Anterior cingulate cortex (tissue), 58 donors: ENCODE results near the gene ANO8.
"Not testable (repeated sequence)": the region's sequence is repeated elsewhere in the genome, so short reads cannot be mapped to it uniquely, and the experiment has no call there.

Experiments used
- DNase-seq, 58 donors: peaks; one replicate each; lab custom pipeline; 2025; lab: John Stamatoyannopoulos, UW

The ANO8 gene

GRCh38 chr19:17334414-17335409, at the start of gene ANO8:
ANO8 (minus strand) TSS chr19:17334855; CDS start chr19:17334670, 185 bp downstream.
- DNase-seq: peak; percentile 68 to 98 (median 92)

GRCh38 chr19:17380426-17381138, 45.9 kb upstream of the ANO8 start:
- DNase-seq: no peak

GRCh38 chr19:17379221-17379631, 44.6 kb upstream of the ANO8 start:
- peak in 1 of 58 donors; percentile 7 for DNase-seq

- no peak for DNase-seq
These were observed 43.6 kb upstream of the ANO8 start for GRCh38 chr19:17378271-17378670.

- DNase-seq: no peak
These were observed 42.4 kb upstream of the ANO8 start, which contains the start of gene PLVAP for GRCh38 chr19:17376935-17377600. PLVAP (minus strand) TSS chr19:17377342; CDS start chr19:17377288, 54 bp downstream.

GRCh38 chr19:17370026-17370587, 35.5 kb upstream of the ANO8 start:
- peak in 30 of 58 donors; percentile 3 to 66 (median 22) for DNase-seq

GRCh38 chr19:17365361-17365760, 30.7 kb upstream of the ANO8 start:
- no peak for DNase-seq

GRCh38 chr19:17363852-17364605, 29.4 kb upstream of the ANO8 start:
- DNase-seq: not testable (repeated sequence)

- DNase-seq: no peak
These were observed 25.5 kb upstream of the ANO8 start for GRCh38 chr19:17359905-17360800.

GRCh38 chr19:17358395-17358794, 23.7 kb upstream of the ANO8 start:
- DNase-seq: no peak

GRCh38 chr19:17357724-17358123, 23.1 kb upstream of the ANO8 start:
- DNase-seq: no peak

GRCh38 chr19:17357078-17357666, 22.5 kb upstream of the ANO8 start:
- DNase-seq: no peak

- no peak for DNase-seq
These were observed 18.7 kb upstream of the ANO8 start for GRCh38 chr19:17353386-17353785.

- peak in 1 of 58 donors; percentile 3 for DNase-seq
These were observed 18.1 kb upstream of the ANO8 start for GRCh38 chr19:17352608-17353280.

- DNase-seq: no peak
These were observed 17.3 kb upstream of the ANO8 start for GRCh38 chr19:17351815-17352435.

- peak in 3 of 58 donors; percentile 28 to 44 (median 29) for DNase-seq
These were observed 14.0 kb upstream of the ANO8 start for GRCh38 chr19:17348700-17349099.

- DNase-seq: no peak
These were observed 13.2 kb upstream of the ANO8 start for GRCh38 chr19:17347877-17348276.
